ENCODE results near the gene TSEN2.

The TSEN2 gene

GRCh38 chr3:12486916-12487315 is 2.6 kb downstream of the TSEN2 start:
- peaks cover 5 to 54% of the 10 kb centered on the region in 2 donors for H3K36me3 ChIP-seq (replicated peaks in 1 of 2; ENCODE audit: control insufficient read depth in 2 of 2, insufficient read depth in 2 of 2, low read length in 2 of 2)
- peaks cover 0 to 10% (median 2%) of the 10 kb centered on the region in 3 experiments for H3K27me3 ChIP-seq (ENCODE audit: control insufficient read depth in 3 of 3, insufficient read depth in 3 of 3, low read depth in 1 of 3, low read length in 3 of 3)
- no CpG with 5 or more reads among the region's 5 CpGs for WGBS, 2 donors (ENCODE audit: extremely low coverage in 2 of 2, insufficient read length in 2 of 2, insufficient replicate concordance in 1 of 2)

GRCh38 chr3:12487336-12487735 is 3.1 kb downstream of the TSEN2 start:
- WGBS, 2 donors (ENCODE audit: extremely low coverage in 2 of 2, insufficient read length in 2 of 2, insufficient replicate concordance in 1 of 2), result no CpG with 5 or more reads among the region's 3 CpGs

More at GRCh38 chr3:12486916-12487315, 2.6 kb downstream of the TSEN2 start:
- Histone ChIP-seq H3K27ac (replicated peaks; ENCODE audit: low read length) (no peak overlapping the region), H3K4me1 (ENCODE audit: control insufficient read depth in 2 of 2, insufficient read depth in 1 of 2, low read depth in 1 of 2, low read length in 2 of 2) (peaks cover 5 to 8% of the 10 kb centered on the region in 2 donors), H4K91ac (ENCODE audit: low read depth, low read length, poor library complexity) (no peak overlapping the region), H3K4ac (ENCODE audit: low read length) (no peak overlapping the region), H2AK5ac (ENCODE audit: low read depth, low read length) (no peak overlapping the region), H3K18ac (ENCODE audit: low read length) (no peak overlapping the region), H3K4me2 (ENCODE audit: insufficient read depth, low read length, poor library complexity, severe bottlenecking) (no peak overlapping the region), H2BK15ac (ENCODE audit: low read length) (no peak overlapping the region), H4K8ac (ENCODE audit: low read depth, low read length) (no peak overlapping the region), H3K4me3 (ENCODE audit: low read length in 2 of 2) (no peak overlapping the region), H3K9ac (ENCODE audit: low read depth, low read length, poor library complexity) (no peak overlapping the region), H3K9me3 (replicated peaks in 1 of 2; ENCODE audit: control insufficient read depth in 2 of 2, insufficient read depth in 1 of 2, low read depth in 1 of 2, low read length in 2 of 2) (no peaks in the 10 kb centered on the region), H3K23ac (ENCODE audit: low read depth, low read length, poor library complexity) (no peak overlapping the region), H2AFZ (ENCODE audit: low read length) (no peak overlapping the region), H3K79me1 (ENCODE audit: low read depth, low read length) (no peaks in the 10 kb centered on the region), H2BK5ac (ENCODE audit: low read length) (no peak overlapping the region), H3K14ac (ENCODE audit: low read length) (no peak overlapping the region), H2BK12ac (ENCODE audit: low read length) (no peak overlapping the region), H2BK120ac (ENCODE audit: low read depth, low read length) (no peak overlapping the region)
- no peak for DNase-seq (ENCODE audit: low spot score)

GRCh38 chr3:12487786-12488185 is 3.5 kb downstream of the TSEN2 start:
- Histone ChIP-seq H3K18ac (ENCODE audit: low read length) (no peak overlapping the region), H3K9ac (ENCODE audit: low read depth, low read length, poor library complexity) (no peak overlapping the region), H4K91ac (ENCODE audit: low read depth, low read length, poor library complexity) (no peak overlapping the region), H3K9me3 (replicated peaks in 1 of 2; ENCODE audit: control insufficient read depth in 2 of 2, insufficient read depth in 1 of 2, low read depth in 1 of 2, low read length in 2 of 2) (no peaks in the 10 kb centered on the region), H2BK120ac (ENCODE audit: low read depth, low read length) (no peak overlapping the region), H3K79me1 (ENCODE audit: low read depth, low read length) (no peaks in the 10 kb centered on the region), H3K23ac (ENCODE audit: low read depth, low read length, poor library complexity) (no peak overlapping the region), H3K4ac (ENCODE audit: low read length) (no peak overlapping the region), H4K8ac (ENCODE audit: low read depth, low read length) (no peak overlapping the region), H3K4me3 (ENCODE audit: low read length in 2 of 2) (no peak overlapping the region), H2AK5ac (ENCODE audit: low read depth, low read length) (no peak overlapping the region), H2BK12ac (ENCODE audit: low read length) (no peak overlapping the region), H3K36me3 (replicated peaks in 1 of 2; ENCODE audit: control insufficient read depth in 2 of 2, insufficient read depth in 2 of 2, low read length in 2 of 2) (peaks cover 5 to 63% of the 10 kb centered on the region in 2 donors), H3K27me3 (ENCODE audit: control insufficient read depth in 3 of 3, insufficient read depth in 3 of 3, low read depth in 1 of 3, low read length in 3 of 3) (peaks cover 0 to 7% (median 2%) of the 10 kb centered on the region in 3 experiments), H2AFZ (ENCODE audit: low read length) (no peak overlapping the region), H3K4me2 (ENCODE audit: insufficient read depth, low read length, poor library complexity, severe bottlenecking) (no peak overlapping the region), H2BK5ac (ENCODE audit: low read length) (no peak overlapping the region), H3K27ac (replicated peaks; ENCODE audit: low read length) (no peak overlapping the region), H3K4me1 (ENCODE audit: control insufficient read depth in 2 of 2, insufficient read depth in 1 of 2, low read depth in 1 of 2, low read length in 2 of 2) (peaks cover 5 to 8% of the 10 kb centered on the region in 2 donors), H2BK15ac (ENCODE audit: low read length) (no peak overlapping the region), H3K14ac (ENCODE audit: low read length) (no peak overlapping the region)
- DNase-seq (ENCODE audit: low spot score), result no peak
- no CpG with 5 or more reads among the region's 3 CpGs for WGBS, 2 donors (ENCODE audit: extremely low coverage in 2 of 2, insufficient read length in 2 of 2, insufficient replicate concordance in 1 of 2)

More at GRCh38 chr3:12487336-12487735, 3.1 kb downstream of the TSEN2 start:
- Histone ChIP-seq H3K9ac (ENCODE audit: low read depth, low read length, poor library complexity) (no peak overlapping the region), H4K8ac (ENCODE audit: low read depth, low read length) (no peak overlapping the region), H3K23ac (ENCODE audit: low read depth, low read length, poor library complexity) (no peak overlapping the region), H3K79me1 (ENCODE audit: low read depth, low read length) (no peaks in the 10 kb centered on the region), H3K4me1 (ENCODE audit: control insufficient read depth in 2 of 2, insufficient read depth in 1 of 2, low read depth in 1 of 2, low read length in 2 of 2) (peaks cover 5 to 8% of the 10 kb centered on the region in 2 donors), H3K27ac (replicated peaks; ENCODE audit: low read length) (no peak overlapping the region), H3K4me3 (ENCODE audit: low read length in 2 of 2) (no peak overlapping the region), H3K14ac (ENCODE audit: low read length) (no peak overlapping the region), H2BK15ac (ENCODE audit: low read length) (no peak overlapping the region), H3K36me3 (replicated peaks in 1 of 2; ENCODE audit: control insufficient read depth in 2 of 2, insufficient read depth in 2 of 2, low read length in 2 of 2) (peaks cover 5 to 59% of the 10 kb centered on the region in 2 donors), H2BK120ac (ENCODE audit: low read depth, low read length) (no peak overlapping the region), H2BK12ac (ENCODE audit: low read length) (no peak overlapping the region), H3K4me2 (ENCODE audit: insufficient read depth, low read length, poor library complexity, severe bottlenecking) (no peak overlapping the region), H2BK5ac (ENCODE audit: low read length) (no peak overlapping the region), H2AK5ac (ENCODE audit: low read depth, low read length) (no peak overlapping the region), H3K9me3 (replicated peaks in 1 of 2; ENCODE audit: control insufficient read depth in 2 of 2, insufficient read depth in 1 of 2, low read depth in 1 of 2, low read length in 2 of 2) (no peaks in the 10 kb centered on the region), H4K91ac (ENCODE audit: low read depth, low read length, poor library complexity) (no peak overlapping the region), H2AFZ (ENCODE audit: low read length) (no peak overlapping the region), H3K18ac (ENCODE audit: low read length) (no peak overlapping the region), H3K27me3 (ENCODE audit: control insufficient read depth in 3 of 3, insufficient read depth in 3 of 3, low read depth in 1 of 3, low read length in 3 of 3) (peaks cover 0 to 10% (median 2%) of the 10 kb centered on the region in 3 experiments), H3K4ac (ENCODE audit: low read length) (no peak overlapping the region)
- DNase-seq (ENCODE audit: low spot score), result no peak

GRCh38 chr3:12489368-12489767 is 5.1 kb downstream of the TSEN2 start:
- Histone ChIP-seq H3K4me1 (ENCODE audit: control insufficient read depth in 2 of 2, insufficient read depth in 1 of 2, low read depth in 1 of 2, low read length in 2 of 2) (peaks cover 2 to 4% of the 10 kb centered on the region in 2 donors), H3K18ac (ENCODE audit: low read length) (no peak overlapping the region), H2BK5ac (ENCODE audit: low read length) (no peak overlapping the region), H4K8ac (ENCODE audit: low read depth, low read length) (no peak overlapping the region), H3K14ac (ENCODE audit: low read length) (no peak overlapping the region), H4K91ac (ENCODE audit: low read depth, low read length, poor library complexity) (no peak overlapping the region), H3K4me2 (ENCODE audit: insufficient read depth, low read length, poor library complexity, severe bottlenecking) (no peak overlapping the region), H3K27ac (replicated peaks; ENCODE audit: low read length) (no peak overlapping the region), H3K4ac (ENCODE audit: low read length) (no peak overlapping the region), H3K9ac (ENCODE audit: low read depth, low read length, poor library complexity) (no peak overlapping the region), H2BK15ac (ENCODE audit: low read length) (no peak overlapping the region), H2BK120ac (ENCODE audit: low read depth, low read length) (no peak overlapping the region), H2AK5ac (ENCODE audit: low read depth, low read length) (no peak overlapping the region), H3K36me3 (replicated peaks in 1 of 2; ENCODE audit: control insufficient read depth in 2 of 2, insufficient read depth in 2 of 2, low read length in 2 of 2) (peaks cover 5 to 77% of the 10 kb centered on the region in 2 donors), H2AFZ (ENCODE audit: low read length) (no peak overlapping the region), H3K23ac (ENCODE audit: low read depth, low read length, poor library complexity) (no peak overlapping the region), H3K79me1 (ENCODE audit: low read depth, low read length) (no peaks in the 10 kb centered on the region), H3K27me3 (ENCODE audit: control insufficient read depth in 3 of 3, insufficient read depth in 3 of 3, low read depth in 1 of 3, low read length in 3 of 3) (no peaks in the 10 kb centered on the region), H2BK12ac (ENCODE audit: low read length) (no peak overlapping the region), H3K4me3 (ENCODE audit: low read length in 2 of 2) (no peak overlapping the region), H3K9me3 (replicated peaks in 1 of 2; ENCODE audit: control insufficient read depth in 2 of 2, insufficient read depth in 1 of 2, low read depth in 1 of 2, low read length in 2 of 2) (no peaks in the 10 kb centered on the region)
- no peak for DNase-seq (ENCODE audit: low spot score)
- no CpG with 5 or more reads among the region's 1 CpG for WGBS, 2 donors (ENCODE audit: extremely low coverage in 2 of 2, insufficient read length in 2 of 2, insufficient replicate concordance in 1 of 2)
